ENCODE data around the gene COL2A1. TPM values are rescaled to one million over a fixed set of nuclear protein-coding genes. Genes with fewer than 3 reads are reported as not detected.

COL2A1 gene
- total and polyA plus RNA-seq, 12 donors = 0.03 to 0.17 (median 0.07) TPM; not detected in 9

DNA sequence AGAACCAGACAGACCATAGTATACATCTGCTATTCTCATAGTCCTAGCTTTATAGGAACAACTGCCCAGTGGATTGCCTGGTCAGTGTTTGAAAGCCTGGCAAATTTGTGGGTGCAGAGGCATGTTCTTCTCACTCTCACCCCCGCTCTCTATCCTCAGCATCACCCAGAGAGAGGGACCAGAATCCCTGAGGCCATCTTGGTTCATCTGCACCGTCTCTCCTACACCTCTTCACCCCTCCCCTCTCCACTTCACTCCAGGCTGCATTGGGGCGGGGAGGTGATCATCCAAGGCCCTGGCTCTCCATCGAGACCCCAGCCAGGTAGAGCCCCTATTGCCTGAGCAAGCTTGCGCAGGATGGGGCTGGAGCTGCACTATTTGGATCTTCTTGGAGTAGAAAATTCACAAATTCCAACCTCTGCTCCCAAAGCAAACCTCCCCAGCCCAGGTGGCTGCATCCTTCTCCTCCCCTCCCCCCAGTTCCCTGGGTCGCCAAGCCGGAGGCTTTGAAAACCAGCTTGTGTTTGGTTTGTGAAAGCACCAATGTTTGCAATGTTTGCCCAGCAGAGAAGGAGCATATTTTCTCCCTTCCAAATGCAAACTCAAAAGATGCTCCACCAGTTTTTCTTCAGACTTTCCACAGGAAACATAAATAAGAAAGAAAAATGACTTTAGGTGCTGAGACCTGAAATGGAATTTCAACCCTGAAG, 18.6 kb upstream of the COL2A1 start:
- H3K9me3 ChIP-seq = no peaks in the 10 kb centered on the region
- peak overlapping the region in 1 of 10 donors; percentile 8 for H3K27ac ChIP-seq
- H3K4me1 ChIP-seq = peaks cover 0 to 19% (median 5%) of the 10 kb centered on the region in 9 donors
- H3K27me3 ChIP-seq = peaks cover 0 to 46% (median 24%) of the 10 kb centered on the region in 7 donors
- no peak overlapping the region for H3K4me3 ChIP-seq
- intact Hi-C loops (cut with DNase I) = no loop called here
- WGBS, 2 donors = 73 to 79% methylated on average over 7 of the region's 7 CpGs
- no peak for TF ChIP-seq CTCF (IDR thresholded peaks at IDR 0.05)
- no peak for DNase-seq
- no peak for ATAC-seq
- H3K36me3 ChIP-seq = no peaks in the 10 kb centered on the region

DNA sequence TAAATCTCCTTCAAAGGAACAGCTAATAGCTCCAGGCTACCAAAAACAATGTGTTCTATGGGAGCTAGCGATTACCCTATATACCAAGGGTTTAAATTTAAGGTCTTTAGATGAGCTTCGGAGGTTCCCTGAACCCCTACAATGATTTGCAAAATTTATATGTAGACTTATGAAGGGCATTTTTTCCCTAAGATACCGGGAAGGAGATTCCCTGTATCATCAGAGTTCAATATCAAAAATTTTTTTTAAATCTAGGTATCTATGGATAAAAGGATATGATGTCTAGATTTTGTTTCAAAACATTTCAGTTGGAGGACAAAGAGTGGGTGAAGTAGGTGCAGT, 17.9 kb upstream of the COL2A1 start:
- WGBS, 2 donors = 64 to 68% methylated on average over 3 of the region's 3 CpGs

DNA sequence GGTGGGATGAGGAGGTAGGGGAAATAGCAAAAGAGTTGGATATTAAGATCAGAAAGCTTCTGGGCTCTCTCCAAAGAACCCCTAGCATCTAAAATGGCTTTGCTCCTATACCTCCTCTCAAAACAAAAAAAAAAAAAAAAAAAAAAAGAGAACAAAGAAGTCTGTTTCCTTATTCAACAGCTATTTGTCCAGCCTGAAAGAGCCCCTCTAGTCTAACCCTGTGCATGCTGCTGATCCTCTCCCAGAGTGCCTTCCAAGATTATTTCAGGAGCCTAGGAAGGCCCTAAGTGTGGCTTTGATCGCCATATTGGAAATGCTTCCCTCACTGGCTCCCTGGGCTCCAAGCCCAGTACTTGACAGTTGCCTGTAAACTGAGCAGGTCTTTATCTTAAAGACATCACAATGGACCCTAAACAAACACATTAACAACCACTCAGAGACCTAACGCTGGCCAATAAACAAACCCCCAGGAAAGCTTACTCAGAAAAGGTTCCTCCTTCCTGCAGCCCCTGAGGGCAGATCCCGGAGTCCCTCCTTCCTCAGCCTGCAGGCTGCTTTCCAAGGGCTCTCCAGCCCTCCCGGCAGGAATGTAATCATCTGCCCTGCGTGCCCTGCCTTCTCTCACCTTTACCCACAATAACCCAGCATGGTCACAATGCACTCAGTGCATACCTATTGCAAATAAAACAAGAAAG, 17.4 kb upstream of the COL2A1 start:
- intact Hi-C loops (cut with DNase I) = no loop called here
- 19 to 29% methylated on average over 5 of the region's 5 CpGs for WGBS, 2 donors
- no peak for TF ChIP-seq CTCF (IDR thresholded peaks at IDR 0.05)
- no peaks in the 10 kb centered on the region for H3K36me3 ChIP-seq
- no peak overlapping the region for H3K27ac ChIP-seq
- H3K9me3 ChIP-seq = no peaks in the 10 kb centered on the region
- no peak overlapping the region for H3K4me3 ChIP-seq
- peaks cover 0 to 19% (median 5%) of the 10 kb centered on the region in 9 donors for H3K4me1 ChIP-seq
- peaks cover 0 to 41% (median 26%) of the 10 kb centered on the region in 7 donors for H3K27me3 ChIP-seq
- ATAC-seq = peak in 6 of 8 donors; percentile 35 to 68 (median 44)
- no peak for DNase-seq

More for the DNA sequence above, 17.9 kb upstream of the COL2A1 start:
- no peak for TF ChIP-seq CTCF (IDR thresholded peaks at IDR 0.05)
- no peaks in the 10 kb centered on the region for H3K9me3 ChIP-seq
- H3K4me1 ChIP-seq = peaks cover 0 to 19% (median 5%) of the 10 kb centered on the region in 9 donors
- intact Hi-C loops (cut with DNase I) = no loop called here
- H3K36me3 ChIP-seq = no peaks in the 10 kb centered on the region
- no peak overlapping the region for H3K27ac ChIP-seq
- ATAC-seq (no peak), DNase-seq (no peak)
- H3K4me3 ChIP-seq = no peak overlapping the region
- peaks cover 0 to 45% (median 26%) of the 10 kb centered on the region in 7 donors for H3K27me3 ChIP-seq

GRCh38 chr12:48019639-48020265, 15.5 kb upstream of the COL2A1 start:
- Histone ChIP-seq H3K4me3 (no peak overlapping the region), H3K27ac (no peak overlapping the region), H3K9me3 (no peaks in the 10 kb centered on the region), H3K4me1 (peaks cover 0 to 19% (median 5%) of the 10 kb centered on the region in 9 donors), H3K36me3 (no peaks in the 10 kb centered on the region), H3K27me3 (peaks cover 0 to 41% (median 33%) of the 10 kb centered on the region in 7 donors)
- TF ChIP-seq CTCF (IDR thresholded peaks at IDR 0.05) = no peak
- DNase-seq (no peak), ATAC-seq (no peak)
- intact Hi-C loops (cut with DNase I) = no loop called here
- WGBS, 2 donors = 57 to 78% methylated on average over 3 of the region's 3 CpGs
